ENCODE measurements around the gene RNF167.

Gene RNF167

DNA sequence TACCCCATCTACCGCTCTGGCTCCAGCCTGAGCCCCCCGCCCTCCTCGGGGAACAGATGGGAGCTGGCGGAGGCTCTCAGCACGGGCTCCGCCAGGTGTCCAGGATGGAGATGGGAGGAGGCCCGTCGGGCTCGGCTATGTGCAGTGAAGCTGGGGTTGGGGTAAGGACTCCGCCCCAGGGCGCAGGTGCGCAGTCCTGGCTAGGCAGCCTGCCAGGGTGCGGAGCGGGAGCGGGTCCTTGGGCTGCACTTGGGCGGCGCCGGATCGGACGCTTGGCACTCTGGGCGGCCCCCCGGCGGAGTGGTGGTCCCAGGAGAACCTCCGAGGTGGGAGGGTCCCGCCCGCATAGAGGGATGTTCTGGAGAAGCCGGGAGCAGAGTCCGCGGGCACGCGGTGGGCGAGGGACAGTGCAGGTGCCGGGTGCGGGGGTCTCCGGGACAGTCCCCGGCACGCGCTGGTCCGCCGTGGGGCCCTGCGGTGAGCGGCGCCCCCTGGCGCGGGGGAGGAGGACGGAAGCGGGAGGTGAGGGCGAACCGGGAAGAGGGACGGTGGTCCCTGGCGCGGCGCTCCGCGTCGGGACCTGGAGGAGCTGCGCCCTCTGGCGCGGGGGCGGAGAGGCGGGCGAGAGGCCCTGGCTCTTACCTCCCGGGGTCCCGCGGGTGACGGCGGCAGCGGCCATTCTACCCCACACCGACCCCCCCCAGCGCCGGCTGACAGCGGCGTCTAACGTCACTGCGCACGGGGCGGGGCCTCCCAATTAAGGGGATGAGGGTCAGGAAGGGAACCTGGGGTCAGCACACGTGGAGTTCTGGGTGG lies 47.1 kb downstream of the RNF167 start, which contains the start of gene CAMTA2:
TSS of gene CAMTA2 (minus strand) at position 725 of the 816 bp plus-strand sequence. CDS start 1,453 bp downstream, outside the sequence.
- DNase-seq = peak; percentile 98

DNA sequence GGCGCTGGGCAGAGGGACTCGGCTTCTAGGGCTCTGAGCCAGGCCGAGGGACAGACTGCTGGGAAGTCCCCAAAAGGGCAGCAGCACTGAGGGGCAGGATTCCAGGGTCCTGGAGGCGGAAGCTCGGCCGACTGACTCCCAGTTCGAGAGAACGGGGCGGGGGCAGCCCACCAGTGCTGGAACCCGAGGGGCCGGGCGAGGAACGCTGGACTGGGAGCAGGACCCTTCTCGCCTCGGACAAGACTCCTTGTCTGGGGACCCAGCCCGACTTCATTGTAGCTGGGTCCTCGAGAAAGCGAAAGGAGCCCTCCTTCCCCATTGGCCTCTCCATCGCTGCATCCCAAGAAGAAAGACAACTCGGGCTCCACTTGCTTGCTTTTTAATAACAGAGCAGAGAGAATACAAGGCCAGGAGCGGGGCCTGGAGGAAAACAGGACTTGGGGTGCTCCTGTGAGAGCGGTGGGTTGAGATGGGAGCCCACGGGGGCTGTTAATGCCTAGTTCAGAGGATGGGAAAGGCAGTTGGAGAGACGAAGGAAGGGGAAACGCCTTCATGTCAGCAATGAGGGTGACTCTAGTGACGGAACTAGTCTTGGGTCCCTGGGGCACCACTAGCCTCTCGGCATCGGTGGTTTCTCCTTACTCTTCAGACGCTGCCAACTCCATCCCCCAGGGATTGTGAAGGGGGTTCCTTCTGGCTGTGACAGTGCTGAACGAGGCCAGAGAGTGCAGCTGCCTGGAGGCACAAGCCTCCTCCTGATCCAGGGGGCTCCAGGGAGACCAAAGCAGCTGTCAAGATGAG lies 47.9 kb downstream of the RNF167 start:
- DNase-seq = peak; percentile 77

GRCh38 chr17:4994081-4994595 lies 54.1 kb downstream of the RNF167 start:
- DNase-seq = no peak
